ENCODE results near the gene PEX5. TPM values are rescaled to one million over a fixed set of nuclear protein-coding genes. Genes with fewer than 3 reads are reported as not detected.
A peak's percentile ranks its signal among the peaks of the same experiment; 100 is the strongest.
"Not testable (repeated sequence)": the region's sequence is repeated elsewhere in the genome, so short reads cannot be mapped to it uniquely, and the experiment has no call there.

PEX5 gene
- total and polyA plus RNA-seq, 2 of the 8 experiments (the other 6 are each of a cell fraction or from before 2014, with no cell fraction given) = 16.8 to 50.5 TPM

DNA sequence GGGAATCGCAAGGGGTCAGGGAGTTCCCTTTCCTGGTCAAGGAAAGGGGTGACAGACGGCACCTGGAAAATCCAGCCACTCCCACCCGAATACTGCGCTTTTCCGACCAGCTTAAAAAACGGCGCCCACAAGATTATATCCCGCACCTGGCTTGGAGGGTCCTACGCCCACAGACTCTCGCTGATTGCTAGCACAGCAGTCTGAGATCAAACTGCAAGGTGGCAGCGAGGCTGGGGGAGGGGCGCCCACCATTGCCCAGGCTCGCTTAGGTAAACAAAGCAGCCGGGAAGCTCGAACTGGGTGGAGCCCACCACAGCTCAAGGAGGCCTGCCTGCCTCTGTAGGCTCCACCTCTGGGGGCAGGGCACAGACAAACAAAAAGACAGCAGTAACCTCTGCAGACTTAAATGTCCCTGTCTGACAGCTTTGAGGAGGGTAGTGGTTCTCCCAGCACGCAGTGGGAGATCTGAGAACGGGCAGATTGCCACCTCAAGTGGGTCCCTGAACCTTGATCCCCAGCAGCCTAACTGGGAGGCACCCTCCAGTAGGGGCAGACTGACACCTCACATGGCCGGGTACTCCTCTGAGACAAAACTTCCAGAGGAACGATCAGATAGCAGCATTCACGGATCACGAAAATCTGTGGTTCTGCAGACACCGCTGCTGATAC lies 62.0 kb downstream of the PEX5 start:
- FAIRE-seq = not testable (repeated sequence)

More for the DNA sequence above, 62.0 kb downstream of the PEX5 start:
- H2BK12ac ChIP-seq (ENCODE audit: low read depth, low read length); H2AK5ac ChIP-seq (ENCODE audit: low read depth, low read length); H3K4me1 ChIP-seq (replicated peaks in 1 of 4; ENCODE audit: control insufficient read depth in 3 of 4, insufficient read depth in 4 of 4, low read length in 3 of 4); H2BK20ac ChIP-seq (ENCODE audit: low read length); H3K36me3 ChIP-seq (ENCODE audit: control insufficient read depth in 2 of 4, insufficient read depth in 4 of 4, low read length in 3 of 4); H3K4me3 ChIP-seq (ENCODE audit: extremely low read depth in 1 of 4, insufficient read depth in 2 of 4, low read depth in 3 of 4, low read length in 4 of 4); CTCF ChIA-PET (ENCODE audit: partially characterized antibody); H3K9ac ChIP-seq (replicated peaks in 1 of 4; ENCODE audit: extremely low read depth in 1 of 4, low read depth in 3 of 4, low read length in 3 of 4); H4K8ac ChIP-seq (ENCODE audit: extremely low read depth, insufficient read depth, low read length); H2BK120ac ChIP-seq (replicated peaks; ENCODE audit: low read depth, low read length); H3K27ac ChIP-seq (ENCODE audit: low read depth, low read length); H3K18ac ChIP-seq (ENCODE audit: extremely low read depth, low read length); DNase-seq (ENCODE audit: low read depth in 1 of 2, low spot score in 2 of 2); H4K20me1 ChIP-seq (replicated peaks in 1 of 2; ENCODE audit: control insufficient read depth in 1 of 2, insufficient read depth in 2 of 2, low read length in 2 of 2); POLR2A ChIA-PET (ENCODE audit: partially characterized antibody); H3K27me3 ChIP-seq (replicated peaks in 1 of 4; ENCODE audit: control insufficient read depth in 3 of 4, extremely low read depth in 1 of 4, insufficient read depth in 3 of 4, low read length in 3 of 4); H2BK5ac ChIP-seq (ENCODE audit: low read depth, low read length); H2BK15ac ChIP-seq (ENCODE audit: low read length); H3K4me2 ChIP-seq (ENCODE audit: insufficient read depth in 1 of 2, low read depth in 2 of 2, low read length in 2 of 2); H3K79me2 ChIP-seq (ENCODE audit: control insufficient read depth in 1 of 2, insufficient read depth in 2 of 2, low read length in 2 of 2); H3K23me2 ChIP-seq (ENCODE audit: low read depth, low read length); H3K56ac ChIP-seq (replicated peaks; ENCODE audit: insufficient read length, low read depth, low read length); H4K91ac ChIP-seq (replicated peaks; ENCODE audit: insufficient read length, low read length); H3K14ac ChIP-seq (ENCODE audit: insufficient read length); H3K79me1 ChIP-seq (ENCODE audit: low read depth, low read length); H3K23ac ChIP-seq (ENCODE audit: insufficient read length); H4K5ac ChIP-seq (ENCODE audit: insufficient read length, low read depth, low read length); H3K4ac ChIP-seq (replicated peaks; ENCODE audit: insufficient read length, low read depth, low read length): not testable (repeated sequence)
- Histone ChIP-seq H2AFZ (ENCODE audit: low read length) (0 out of 2 replicates have a peak overlapping the region, but pooled peaks have one; percentile 62), H3K9me3 (ENCODE audit: insufficient read depth in 2 of 2, low read depth in 1 of 2, low read length in 1 of 2) (peaks cover 9 to 13% of the 10 kb centered on the region in 2 experiments; a peak in 3 of 4 replicates)
- WGBS, 2 experiments (ENCODE audit: extremely low coverage in 1 of 2, insufficient coverage in 1 of 2, insufficient read length in 1 of 2, insufficient replicate concordance in 2 of 2, low coverage in 1 of 2, low lambda C conversion rate in 2 of 2, missing lambda C conversion rate in 1 of 2) = 87% methylated on average over 18 of the region's 22 CpGs; no CpG with 5 or more reads in 1 of the 2 experiments
